ENCODE measurements around the gene NFX1. TPM values are rescaled to one million over a fixed set of nuclear protein-coding genes. Genes with fewer than 3 reads are reported as not detected.

NFX1 gene
- total RNA-seq, 1 donor from 2014 or later = 45.0 TPM

DNA sequence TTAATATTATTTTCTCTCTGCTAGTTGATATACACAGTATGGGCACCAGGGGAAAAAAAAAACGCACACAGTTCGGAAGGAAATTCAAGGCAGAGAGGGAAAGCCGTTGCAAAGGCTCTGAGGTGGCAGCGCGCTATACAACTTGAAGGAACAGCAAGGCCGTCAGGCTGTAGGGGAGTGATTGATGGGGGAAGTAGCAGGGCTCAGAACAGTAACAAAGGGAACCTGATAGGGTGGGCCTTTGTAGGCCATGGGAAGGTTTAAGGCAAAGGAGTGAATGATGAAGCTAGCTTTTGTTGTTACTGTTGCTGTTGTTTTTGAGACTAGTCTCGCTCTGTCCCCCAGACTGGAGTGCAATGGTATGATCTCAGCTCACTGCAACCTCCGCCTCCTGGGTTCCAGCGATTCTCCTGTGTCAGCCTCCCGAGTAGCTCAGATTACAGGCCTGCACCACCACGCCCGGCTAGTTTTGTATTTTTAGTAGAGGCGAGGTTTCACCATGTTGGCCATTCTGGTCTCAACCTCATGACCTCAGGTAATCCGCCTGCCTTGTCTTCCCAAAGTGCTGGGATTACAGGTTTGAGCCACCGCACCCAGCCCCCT, 85.0 kb downstream of the NFX1 start:
- Histone ChIP-seq H3K27me3 (no peaks in the 10 kb centered on the region), H3K9me3 (no peaks in the 10 kb centered on the region), H3K4me3 (no peak overlapping the region), H3K36me3 (peaks cover 16% of the 10 kb centered on the region), H3K27ac (peak overlapping the region; percentile 8), H3K4me1 (peaks cover 8% of the 10 kb centered on the region)
- peak; percentile 56 for DNase-seq
- ATAC-seq = peak; percentile 26
- TF ChIP-seq, protein P1, sequence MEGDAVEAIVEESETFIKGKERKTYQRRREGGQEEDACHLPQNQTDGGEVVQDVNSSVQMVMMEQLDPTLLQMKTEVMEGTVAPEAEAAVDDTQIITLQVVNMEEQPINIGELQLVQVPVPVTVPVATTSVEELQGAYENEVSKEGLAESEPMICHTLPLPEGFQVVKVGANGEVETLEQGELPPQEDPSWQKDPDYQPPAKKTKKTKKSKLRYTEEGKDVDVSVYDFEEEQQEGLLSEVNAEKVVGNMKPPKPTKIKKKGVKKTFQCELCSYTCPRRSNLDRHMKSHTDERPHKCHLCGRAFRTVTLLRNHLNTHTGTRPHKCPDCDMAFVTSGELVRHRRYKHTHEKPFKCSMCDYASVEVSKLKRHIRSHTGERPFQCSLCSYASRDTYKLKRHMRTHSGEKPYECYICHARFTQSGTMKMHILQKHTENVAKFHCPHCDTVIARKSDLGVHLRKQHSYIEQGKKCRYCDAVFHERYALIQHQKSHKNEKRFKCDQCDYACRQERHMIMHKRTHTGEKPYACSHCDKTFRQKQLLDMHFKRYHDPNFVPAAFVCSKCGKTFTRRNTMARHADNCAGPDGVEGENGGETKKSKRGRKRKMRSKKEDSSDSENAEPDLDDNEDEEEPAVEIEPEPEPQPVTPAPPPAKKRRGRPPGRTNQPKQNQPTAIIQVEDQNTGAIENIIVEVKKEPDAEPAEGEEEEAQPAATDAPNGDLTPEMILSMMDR (IDR thresholded peaks at IDR 0.05) = no peak
- intact Hi-C loops (cut with DNase I) = no loop called here

DNA sequence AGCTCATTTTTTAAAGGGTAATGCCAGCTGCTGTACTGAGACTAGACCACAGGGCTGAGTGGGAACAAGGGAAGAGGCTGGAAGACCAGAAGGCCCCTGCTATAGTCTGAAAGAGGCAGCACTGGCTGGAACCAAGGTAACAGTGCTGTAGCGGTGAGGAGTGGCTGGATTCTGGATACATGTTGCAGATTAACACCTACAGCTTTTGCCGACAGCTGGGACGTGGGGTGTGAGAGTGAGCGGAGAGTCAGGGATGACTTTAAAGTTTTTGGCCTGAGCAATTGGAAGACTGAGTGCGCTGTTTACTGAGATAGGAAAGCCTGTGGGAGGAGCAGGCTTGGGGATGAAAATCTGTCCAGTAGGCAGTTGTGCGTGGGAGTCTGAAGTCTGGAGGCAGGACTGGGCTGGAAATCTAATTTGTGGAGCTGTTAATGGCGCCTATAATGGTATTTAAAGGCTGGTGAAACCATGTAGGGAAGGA, 85.6 kb downstream of the NFX1 start:
- H3K36me3 ChIP-seq = peaks cover 11% of the 10 kb centered on the region
- ATAC-seq (no peak), DNase-seq (peak; percentile 33)
- intact Hi-C loops (cut with DNase I) = no loop called here
- no peaks in the 10 kb centered on the region for H3K9me3 ChIP-seq
- H3K27ac ChIP-seq = no peak overlapping the region
- TF ChIP-seq, protein P1 (IDR thresholded peaks at IDR 0.05) = no peak
- no peak overlapping the region for H3K4me3 ChIP-seq
- H3K27me3 ChIP-seq = no peaks in the 10 kb centered on the region
- peaks cover 8% of the 10 kb centered on the region for H3K4me1 ChIP-seq

DNA sequence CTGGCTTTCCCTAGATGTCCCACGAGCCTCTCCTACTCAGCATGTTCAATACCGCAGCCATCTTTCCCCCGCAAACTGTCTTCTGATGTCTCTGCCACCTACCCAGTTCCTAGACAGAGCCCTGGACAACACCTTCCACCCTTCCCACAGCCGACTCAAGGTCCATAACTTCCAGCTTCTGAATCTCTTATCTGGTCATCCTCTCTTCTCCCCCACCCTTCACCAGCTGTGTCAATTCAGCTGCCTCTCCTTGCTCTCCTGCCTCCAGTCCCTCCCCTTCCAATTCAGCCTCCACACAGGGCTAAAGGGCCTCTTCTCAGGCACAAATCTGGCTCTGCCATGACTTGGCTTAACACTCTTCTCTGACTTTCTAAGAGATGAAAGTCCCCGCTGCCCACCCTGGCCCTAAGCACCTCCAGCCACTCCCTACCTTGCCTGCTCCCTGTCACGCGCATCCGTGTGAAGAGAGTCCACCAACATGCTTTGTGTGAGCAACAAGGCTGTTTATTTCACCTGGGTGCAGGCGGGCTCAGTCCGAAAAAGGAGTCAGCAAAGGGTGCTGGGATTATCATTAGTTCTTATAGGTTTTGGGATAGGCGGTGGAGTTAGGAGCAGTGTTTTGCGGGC, 86.9 kb downstream of the NFX1 start:
- Histone ChIP-seq H3K36me3 (no peaks in the 10 kb centered on the region), H3K9me3 (no peaks in the 10 kb centered on the region), H3K4me3 (no peak overlapping the region), H3K4me1 (peaks cover 8% of the 10 kb centered on the region), H3K27ac (no peak overlapping the region), H3K27me3 (no peaks in the 10 kb centered on the region)
- ATAC-seq (no peak), DNase-seq (peak; percentile 19)
- intact Hi-C loops (cut with DNase I) = no loop called here
- TF ChIP-seq, protein P1 (IDR thresholded peaks at IDR 0.05) = no peak

DNA sequence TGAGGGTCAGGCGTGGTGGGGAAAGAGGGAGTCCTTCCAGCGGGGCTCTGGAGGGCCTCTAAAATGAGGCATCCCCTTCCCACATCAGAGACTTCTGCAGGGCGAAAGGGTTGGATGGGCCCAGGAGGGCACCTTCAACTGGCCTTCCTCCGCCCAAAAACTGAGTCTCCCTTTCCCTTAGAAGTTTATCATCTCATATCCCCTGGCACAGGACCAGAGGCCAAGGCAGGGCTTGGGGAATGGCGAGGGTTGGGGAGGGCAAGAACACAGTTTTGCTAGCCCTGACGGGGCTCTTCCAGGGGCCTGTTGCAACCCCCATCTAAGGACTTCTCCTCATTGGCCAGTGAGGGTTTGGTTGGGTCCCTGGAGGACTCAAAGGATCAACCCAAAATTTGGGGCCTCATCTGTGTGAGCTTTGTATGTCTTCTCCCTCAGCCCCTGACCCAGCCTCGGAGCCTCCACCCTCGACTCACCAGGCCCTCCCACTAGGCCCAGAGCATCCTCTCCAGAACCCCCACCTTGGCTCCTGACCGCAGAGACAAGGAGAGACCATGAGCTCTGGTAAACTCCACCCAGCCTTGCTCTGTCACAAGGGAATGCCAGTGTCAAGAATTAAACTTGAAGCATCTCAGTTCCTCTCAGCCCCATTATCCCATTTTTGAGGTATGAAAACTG, 87.9 kb downstream of the NFX1 start:
- Histone ChIP-seq H3K4me3 (no peak overlapping the region), H3K36me3 (no peaks in the 10 kb centered on the region), H3K4me1 (peaks cover 8% of the 10 kb centered on the region), H3K27ac (no peak overlapping the region), H3K27me3 (no peaks in the 10 kb centered on the region), H3K9me3 (no peaks in the 10 kb centered on the region)
- intact Hi-C loops (cut with DNase I) = no loop called here
- DNase-seq (peak; percentile 35), ATAC-seq (no peak)
- TF ChIP-seq, protein P1 (IDR thresholded peaks at IDR 0.05) = no peak

DNA sequence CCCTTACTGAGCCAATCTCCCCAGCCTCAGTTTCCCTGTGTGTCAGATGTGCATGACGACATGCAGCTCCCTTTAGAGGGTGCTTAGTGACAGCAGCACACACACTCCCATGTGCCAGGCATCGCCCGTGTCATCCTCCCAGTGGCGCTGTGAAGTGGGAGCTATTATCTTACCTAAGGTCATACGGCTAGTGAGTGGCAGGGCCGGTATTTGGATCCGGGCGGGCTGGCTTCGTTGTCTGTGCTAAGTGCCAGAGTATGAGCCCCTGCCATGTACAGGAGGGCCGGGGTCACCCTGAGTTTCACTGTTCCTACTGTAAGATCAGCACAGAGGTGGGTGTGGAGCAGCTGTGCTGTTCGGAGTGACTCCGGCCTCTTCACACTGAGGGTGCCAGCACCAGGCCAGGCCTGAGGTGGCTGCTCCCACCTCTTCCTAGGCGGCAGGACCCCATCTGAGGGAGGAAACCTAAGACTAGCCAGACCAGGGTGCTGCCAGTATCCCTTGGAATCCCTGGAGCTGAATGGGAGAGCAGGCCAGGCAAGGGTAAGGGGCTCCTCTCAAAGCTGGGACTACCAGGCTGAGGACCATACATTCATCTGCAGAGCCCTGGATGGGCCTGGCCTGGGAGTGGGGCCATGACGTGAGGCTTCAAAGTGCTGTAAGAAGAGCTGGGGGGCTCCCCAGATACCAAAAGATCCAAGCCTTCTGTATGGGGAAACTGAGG, 89.5 kb downstream of the NFX1 start:
- TF ChIP-seq, protein P1 (IDR thresholded peaks at IDR 0.05) = no peak
- Histone ChIP-seq H3K4me1 (peaks cover 8% of the 10 kb centered on the region), H3K36me3 (no peaks in the 10 kb centered on the region), H3K27ac (no peak overlapping the region), H3K4me3 (no peak overlapping the region), H3K27me3 (no peaks in the 10 kb centered on the region), H3K9me3 (no peaks in the 10 kb centered on the region)
- ATAC-seq (no peak), DNase-seq (peak; percentile 40)
- intact Hi-C loops (cut with DNase I) = no loop called here
